ENCODE measurements around the gene PDE7B. TPM values are rescaled to one million over a fixed set of nuclear protein-coding genes. Genes with fewer than 3 reads are reported as not detected.

PDE7B gene
- polyA plus RNA-seq, 1 donor, result 1.3 TPM

GRCh38 chr6:136155191-136155590 lies 303.7 kb downstream of the PDE7B start:
- DNase-seq, result no peak
- Histone ChIP-seq H3K4me1 (ENCODE audit: control insufficient read depth, insufficient read depth, low read length) (no peaks in the 10 kb centered on the region), H3K9me3 (ENCODE audit: control insufficient read depth, low read depth, low read length) (no peaks in the 10 kb centered on the region), H3K27me3 (ENCODE audit: control insufficient read depth, insufficient read depth, low read length) (peaks cover 2% of the 10 kb centered on the region), H3K36me3 (ENCODE audit: control insufficient read depth, insufficient read depth, low read length) (no peaks in the 10 kb centered on the region), H3K4me3 (ENCODE audit: low read length) (no peak overlapping the region), H3K27ac (ENCODE audit: low read length) (no peak overlapping the region)

- no CpG with 5 or more reads among the region's 5 CpGs for WGBS (ENCODE audit: insufficient coverage, low lambda C conversion rate)
- H3K36me3 ChIP-seq (ENCODE audit: control insufficient read depth, insufficient read depth, low read length), result no peaks in the 10 kb centered on the region
- H3K27ac ChIP-seq (ENCODE audit: low read length), result no peak overlapping the region
These were observed 306.2 kb downstream of the PDE7B start for GRCh38 chr6:136157743-136158142.

GRCh38 chr6:136158387-136158821 lies 306.9 kb downstream of the PDE7B start:
- no peaks in the 10 kb centered on the region for H3K9me3 ChIP-seq (ENCODE audit: control insufficient read depth, low read depth, low read length)
- H3K27me3 ChIP-seq (ENCODE audit: control insufficient read depth, insufficient read depth, low read length), result peaks cover 2% of the 10 kb centered on the region
- DNase-seq, result no peak
- H3K36me3 ChIP-seq (ENCODE audit: control insufficient read depth, insufficient read depth, low read length), result no peaks in the 10 kb centered on the region
- H3K27ac ChIP-seq (ENCODE audit: low read length), result no peak overlapping the region
- no peak overlapping the region for H3K4me3 ChIP-seq (ENCODE audit: low read length)
- H3K4me1 ChIP-seq (ENCODE audit: control insufficient read depth, insufficient read depth, low read length), result no peaks in the 10 kb centered on the region
- no CpG with 5 or more reads among the region's 4 CpGs for WGBS (ENCODE audit: insufficient coverage, low lambda C conversion rate)

More at GRCh38 chr6:136157743-136158142, 306.2 kb downstream of the PDE7B start:
- H3K4me3 ChIP-seq (ENCODE audit: low read length), result no peak overlapping the region
- no peaks in the 10 kb centered on the region for H3K9me3 ChIP-seq (ENCODE audit: control insufficient read depth, low read depth, low read length)
- H3K27me3 ChIP-seq (ENCODE audit: control insufficient read depth, insufficient read depth, low read length), result peaks cover 2% of the 10 kb centered on the region
- H3K4me1 ChIP-seq (ENCODE audit: control insufficient read depth, insufficient read depth, low read length), result no peaks in the 10 kb centered on the region
- no peak for DNase-seq

- no CpG with 5 or more reads among the region's 2 CpGs for WGBS (ENCODE audit: insufficient coverage, low lambda C conversion rate)
- no peaks in the 10 kb centered on the region for H3K9me3 ChIP-seq (ENCODE audit: control insufficient read depth, low read depth, low read length)
- peaks cover 2% of the 10 kb centered on the region for H3K27me3 ChIP-seq (ENCODE audit: control insufficient read depth, insufficient read depth, low read length)
- H3K36me3 ChIP-seq (ENCODE audit: control insufficient read depth, insufficient read depth, low read length), result no peaks in the 10 kb centered on the region
- no peak overlapping the region for H3K4me3 ChIP-seq (ENCODE audit: low read length)
- no peak overlapping the region for H3K27ac ChIP-seq (ENCODE audit: low read length)
- H3K4me1 ChIP-seq (ENCODE audit: control insufficient read depth, insufficient read depth, low read length), result no peaks in the 10 kb centered on the region
- no peak for DNase-seq
These were observed 307.5 kb downstream of the PDE7B start for GRCh38 chr6:136158971-136159370.

GRCh38 chr6:136160250-136160649 lies 308.7 kb downstream of the PDE7B start:
- H3K27me3 ChIP-seq (ENCODE audit: control insufficient read depth, insufficient read depth, low read length), result peaks cover 2% of the 10 kb centered on the region
- H3K4me1 ChIP-seq (ENCODE audit: control insufficient read depth, insufficient read depth, low read length), result no peaks in the 10 kb centered on the region
- no peaks in the 10 kb centered on the region for H3K9me3 ChIP-seq (ENCODE audit: control insufficient read depth, low read depth, low read length)
- WGBS (ENCODE audit: insufficient coverage, low lambda C conversion rate), result 100% methylated on average over 1 of the region's 4 CpGs
- H3K4me3 ChIP-seq (ENCODE audit: low read length), result no peak overlapping the region
- no peak for DNase-seq
- H3K27ac ChIP-seq (ENCODE audit: low read length), result no peak overlapping the region
- no peaks in the 10 kb centered on the region for H3K36me3 ChIP-seq (ENCODE audit: control insufficient read depth, insufficient read depth, low read length)

GRCh38 chr6:136161950-136162349 lies 310.4 kb downstream of the PDE7B start:
- DNase-seq, result no peak
- H3K4me3 ChIP-seq (ENCODE audit: low read length), result no peak overlapping the region
- no peaks in the 10 kb centered on the region for H3K9me3 ChIP-seq (ENCODE audit: control insufficient read depth, low read depth, low read length)
- H3K27me3 ChIP-seq (ENCODE audit: control insufficient read depth, insufficient read depth, low read length), result peaks cover 2% of the 10 kb centered on the region
- no peak overlapping the region for H3K27ac ChIP-seq (ENCODE audit: low read length)
- H3K36me3 ChIP-seq (ENCODE audit: control insufficient read depth, insufficient read depth, low read length), result no peaks in the 10 kb centered on the region
- no CpG with 5 or more reads among the region's 3 CpGs for whole genome bisulfite sequencing (ENCODE audit: insufficient coverage, low lambda C conversion rate)
- H3K4me1 ChIP-seq (ENCODE audit: control insufficient read depth, insufficient read depth, low read length), result no peaks in the 10 kb centered on the region

GRCh38 chr6:136163260-136163659 lies 311.8 kb downstream of the PDE7B start:
- no peak for DNase-seq

GRCh38 chr6:136166815-136167214 lies 315.3 kb downstream of the PDE7B start:
- Histone ChIP-seq H3K27ac (ENCODE audit: low read length) (no peak overlapping the region), H3K36me3 (ENCODE audit: control insufficient read depth, insufficient read depth, low read length) (no peaks in the 10 kb centered on the region), H3K4me3 (ENCODE audit: low read length) (no peak overlapping the region), H3K27me3 (ENCODE audit: control insufficient read depth, insufficient read depth, low read length) (no peaks in the 10 kb centered on the region), H3K4me1 (ENCODE audit: control insufficient read depth, insufficient read depth, low read length) (no peaks in the 10 kb centered on the region), H3K9me3 (ENCODE audit: control insufficient read depth, low read depth, low read length) (no peaks in the 10 kb centered on the region)
- no peak for DNase-seq
- WGBS (ENCODE audit: insufficient coverage, low lambda C conversion rate), result no CpG with 5 or more reads among the region's 1 CpG

More at GRCh38 chr6:136163260-136163659, 311.8 kb downstream of the PDE7B start:
- WGBS (ENCODE audit: insufficient coverage, low lambda C conversion rate), result no CpG with 5 or more reads among the region's 3 CpGs
- Histone ChIP-seq H3K36me3 (ENCODE audit: control insufficient read depth, insufficient read depth, low read length) (no peaks in the 10 kb centered on the region), H3K9me3 (ENCODE audit: control insufficient read depth, low read depth, low read length) (no peaks in the 10 kb centered on the region), H3K4me1 (ENCODE audit: control insufficient read depth, insufficient read depth, low read length) (no peaks in the 10 kb centered on the region), H3K27me3 (ENCODE audit: control insufficient read depth, insufficient read depth, low read length) (peaks cover 2% of the 10 kb centered on the region), H3K27ac (ENCODE audit: low read length) (no peak overlapping the region), H3K4me3 (ENCODE audit: low read length) (no peak overlapping the region)

GRCh38 chr6:136169394-136170148 lies 318.1 kb downstream of the PDE7B start:
- Histone ChIP-seq H3K27me3 (ENCODE audit: control insufficient read depth, insufficient read depth, low read length) (no peaks in the 10 kb centered on the region), H3K4me1 (ENCODE audit: control insufficient read depth, insufficient read depth, low read length) (no peaks in the 10 kb centered on the region), H3K4me3 (ENCODE audit: low read length) (no peak overlapping the region), H3K27ac (ENCODE audit: low read length) (no peak overlapping the region), H3K9me3 (ENCODE audit: control insufficient read depth, low read depth, low read length) (no peaks in the 10 kb centered on the region), H3K36me3 (ENCODE audit: control insufficient read depth, insufficient read depth, low read length) (no peaks in the 10 kb centered on the region)
- 100% methylated on average over 2 of the region's 2 CpGs for WGBS (ENCODE audit: insufficient coverage, low lambda C conversion rate)
- no peak for DNase-seq

- DNase-seq, result no peak
- Histone ChIP-seq H3K27ac (ENCODE audit: low read length) (no peak overlapping the region), H3K4me3 (ENCODE audit: low read length) (no peak overlapping the region), H3K4me1 (ENCODE audit: control insufficient read depth, insufficient read depth, low read length) (no peaks in the 10 kb centered on the region), H3K36me3 (ENCODE audit: control insufficient read depth, insufficient read depth, low read length) (no peaks in the 10 kb centered on the region), H3K9me3 (ENCODE audit: control insufficient read depth, low read depth, low read length) (no peaks in the 10 kb centered on the region), H3K27me3 (ENCODE audit: control insufficient read depth, insufficient read depth, low read length) (no peaks in the 10 kb centered on the region)
- WGBS (ENCODE audit: insufficient coverage, low lambda C conversion rate), result 100% methylated on average over 1 of the region's 3 CpGs
These were observed 319.7 kb downstream of the PDE7B start for GRCh38 chr6:136171231-136171630.
